22Rv1 (cell line): Measurements from ENCODE around the gene SLC8A1.

ENCODE experiments used
- ZFX ChIP-seq: fragments of 450-650 bp; IDR thresholded peaks from 2 replicates; pipeline ENCODE4 v1.6.1; 2017; ENCODE audit warnings: antibody characterized with exemption, borderline replicate concordance
- TF ChIP-seq, protein P1 (sequence below): fragments of 450-650 bp; IDR thresholded peaks from 2 replicates; pipeline ENCODE4 v1.5.1; 2017; ENCODE audit warnings: mild to moderate bottlenecking

GRCh38 chr2:40357667-40358066 is 94.2 kb downstream of the SLC8A1 start:
- TF ChIP-seq, protein P1, sequence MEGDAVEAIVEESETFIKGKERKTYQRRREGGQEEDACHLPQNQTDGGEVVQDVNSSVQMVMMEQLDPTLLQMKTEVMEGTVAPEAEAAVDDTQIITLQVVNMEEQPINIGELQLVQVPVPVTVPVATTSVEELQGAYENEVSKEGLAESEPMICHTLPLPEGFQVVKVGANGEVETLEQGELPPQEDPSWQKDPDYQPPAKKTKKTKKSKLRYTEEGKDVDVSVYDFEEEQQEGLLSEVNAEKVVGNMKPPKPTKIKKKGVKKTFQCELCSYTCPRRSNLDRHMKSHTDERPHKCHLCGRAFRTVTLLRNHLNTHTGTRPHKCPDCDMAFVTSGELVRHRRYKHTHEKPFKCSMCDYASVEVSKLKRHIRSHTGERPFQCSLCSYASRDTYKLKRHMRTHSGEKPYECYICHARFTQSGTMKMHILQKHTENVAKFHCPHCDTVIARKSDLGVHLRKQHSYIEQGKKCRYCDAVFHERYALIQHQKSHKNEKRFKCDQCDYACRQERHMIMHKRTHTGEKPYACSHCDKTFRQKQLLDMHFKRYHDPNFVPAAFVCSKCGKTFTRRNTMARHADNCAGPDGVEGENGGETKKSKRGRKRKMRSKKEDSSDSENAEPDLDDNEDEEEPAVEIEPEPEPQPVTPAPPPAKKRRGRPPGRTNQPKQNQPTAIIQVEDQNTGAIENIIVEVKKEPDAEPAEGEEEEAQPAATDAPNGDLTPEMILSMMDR: no peak
- no peak for TF ChIP-seq ZFX
